Mammary epithelial cell (primary cell): ENCODE measurements around the gene NPAS3.

ENCODE experiments used
- CTCF ChIP-seq, 2 donors: IDR thresholded peaks in 1 of 2; conservative IDR thresholded peaks in 1 of 2; 2 replicates each; pipeline ENCODE4 v1.5.1; 2011 to 2012; ENCODE audit warnings: inconsistent platforms in 2 of 2, low read length in 2 of 2, mild to moderate bottlenecking in 2 of 2, control low read depth in 1 of 2, low read depth in 1 of 2; ENCODE audit not compliant: insufficient read depth in 1 of 2; ENCODE audit errors: extremely low read depth in 1 of 2
- EZH2 ChIP-seq: IDR thresholded peaks from 2 replicates; pipeline ENCODE4 v1.6.1; 2012; ENCODE audit warnings: low read length, inconsistent platforms, borderline replicate concordance

GRCh38 chr14:33467971-33468370, 529.3 kb downstream of the NPAS3 start:
- TF ChIP-seq CTCF (conservative IDR thresholded peaks at IDR 0.05 in 1 of 2, IDR thresholded peaks at IDR 0.05 in 1 of 2; ENCODE audit: extremely low read depth in 1 of 2, insufficient read depth in 1 of 2, low read depth in 1 of 2, low read length in 2 of 2) (no peak), EZH2 (no peak)
